HG03280 (cell line): Measurements from ENCODE around the gene HILPDA.
"Not testable (repeated sequence)": the region's sequence is repeated elsewhere in the genome, so short reads cannot be mapped to it uniquely, and the experiment has no call there.

ENCODE experiments used
- ATAC-seq: cut with Tn5 transposase; IDR thresholded peaks from one replicate; pipeline ENCODE4 v1.9.1; 2021; ENCODE audit warnings: mild to moderate bottlenecking, moderate library complexity; ENCODE audit not compliant: unreplicated experiment

HILPDA gene

DNA sequence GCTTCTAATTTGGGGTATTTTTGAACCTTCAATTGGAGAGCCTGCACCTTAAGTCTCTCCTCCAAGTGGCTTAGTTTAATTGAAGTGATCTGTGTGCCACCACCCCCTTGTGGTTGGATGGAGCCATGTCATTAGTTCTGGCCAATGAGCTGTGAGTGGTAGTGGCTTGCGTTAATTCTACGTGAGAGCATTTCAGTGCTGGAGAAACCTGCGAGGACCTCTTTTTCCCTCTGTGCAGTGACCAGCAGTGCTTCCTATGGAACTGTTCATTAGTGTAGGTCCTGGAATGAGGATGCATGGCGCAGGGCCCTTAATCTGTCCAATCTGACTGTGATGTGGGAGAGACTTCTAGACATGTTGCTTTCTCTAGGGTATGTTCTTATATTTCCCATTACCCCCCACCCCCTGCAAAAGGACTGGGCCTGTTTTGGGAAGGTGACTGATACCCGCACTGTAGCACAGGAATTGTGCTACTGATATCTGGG is 3.8 kb downstream of the HILPDA start:
- peak; percentile 44 for ATAC-seq

DNA sequence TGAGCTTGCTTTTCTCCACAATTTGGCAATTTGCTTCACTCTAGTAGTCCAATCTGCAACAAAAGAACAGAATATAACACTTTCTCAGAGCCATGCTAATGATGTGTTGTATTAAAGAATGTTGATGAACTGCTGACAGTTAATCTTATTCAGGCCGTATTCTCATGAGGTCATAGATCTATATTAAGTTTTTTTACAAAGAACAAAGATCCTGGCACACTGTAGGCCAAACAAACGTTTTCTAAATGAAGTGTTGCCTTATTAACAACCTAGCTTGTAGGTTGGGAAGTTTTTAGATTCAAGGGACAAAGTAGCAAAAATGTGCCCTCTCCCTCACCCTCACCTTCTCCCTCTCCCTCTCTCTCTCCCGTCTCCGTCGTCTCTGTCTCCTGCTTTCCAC is 6.8 kb downstream of the HILPDA start:
- no peak for ATAC-seq

DNA sequence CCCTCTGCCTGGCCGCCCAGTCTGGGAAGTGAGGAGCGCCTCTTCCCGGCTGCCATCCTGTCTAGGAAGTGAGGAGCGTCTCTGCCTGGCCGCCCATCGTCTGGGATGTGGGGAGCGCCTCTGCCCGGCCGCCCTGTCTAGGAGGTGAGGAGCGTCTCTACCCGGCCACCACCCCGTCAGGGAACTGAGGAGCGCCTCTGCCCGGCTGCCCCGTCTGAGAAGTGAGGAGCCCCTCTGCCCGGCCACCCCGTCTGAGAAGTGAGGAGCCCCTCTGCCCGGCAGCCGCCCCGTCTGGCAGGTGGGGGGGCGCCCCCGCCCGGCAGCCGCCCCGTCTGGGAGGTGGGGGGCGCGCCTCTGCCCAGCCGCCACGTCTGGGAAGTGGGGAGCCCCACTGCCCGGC is 7.7 kb downstream of the HILPDA start:
- not testable (repeated sequence) for ATAC-seq

DNA sequence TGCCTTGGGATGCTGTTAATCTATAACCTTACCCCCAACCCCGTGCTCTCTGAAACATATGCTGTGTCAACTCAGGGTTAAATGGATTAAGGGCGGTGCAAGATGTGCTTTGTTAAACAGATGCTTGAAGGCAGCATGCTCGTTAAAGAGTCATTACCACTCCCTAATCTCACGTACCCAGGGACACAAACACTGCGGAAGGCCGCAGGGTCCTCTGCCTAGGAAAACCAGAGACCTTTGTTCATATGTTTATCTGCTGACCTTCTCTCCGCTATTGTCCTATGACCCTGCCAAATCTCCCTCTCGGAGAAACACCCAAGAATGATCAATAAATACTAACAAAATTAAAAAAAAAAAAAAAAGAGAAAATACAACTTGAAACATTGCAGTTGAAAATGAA is 8.3 kb downstream of the HILPDA start:
- not testable (repeated sequence) for ATAC-seq

DNA sequence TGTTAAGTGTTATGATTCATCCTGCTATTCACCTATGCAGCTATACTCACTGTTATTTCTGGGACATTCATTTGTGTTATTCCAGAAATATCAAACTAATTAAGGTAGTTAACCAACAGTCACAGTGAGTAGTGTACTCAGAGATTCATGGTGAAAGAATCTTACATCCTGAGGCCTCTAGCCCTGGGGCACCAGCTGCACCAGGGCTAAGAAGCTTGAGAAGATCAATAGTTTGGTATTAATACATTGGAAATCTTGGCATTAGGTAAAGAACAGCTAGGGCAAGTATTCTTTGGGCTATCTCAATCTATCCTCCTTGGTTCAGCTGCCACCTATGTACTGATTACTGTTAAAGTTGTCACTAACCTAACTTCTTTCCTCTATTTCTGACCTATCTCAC is 11.2 kb downstream of the HILPDA start:
- not testable (repeated sequence) for ATAC-seq

DNA sequence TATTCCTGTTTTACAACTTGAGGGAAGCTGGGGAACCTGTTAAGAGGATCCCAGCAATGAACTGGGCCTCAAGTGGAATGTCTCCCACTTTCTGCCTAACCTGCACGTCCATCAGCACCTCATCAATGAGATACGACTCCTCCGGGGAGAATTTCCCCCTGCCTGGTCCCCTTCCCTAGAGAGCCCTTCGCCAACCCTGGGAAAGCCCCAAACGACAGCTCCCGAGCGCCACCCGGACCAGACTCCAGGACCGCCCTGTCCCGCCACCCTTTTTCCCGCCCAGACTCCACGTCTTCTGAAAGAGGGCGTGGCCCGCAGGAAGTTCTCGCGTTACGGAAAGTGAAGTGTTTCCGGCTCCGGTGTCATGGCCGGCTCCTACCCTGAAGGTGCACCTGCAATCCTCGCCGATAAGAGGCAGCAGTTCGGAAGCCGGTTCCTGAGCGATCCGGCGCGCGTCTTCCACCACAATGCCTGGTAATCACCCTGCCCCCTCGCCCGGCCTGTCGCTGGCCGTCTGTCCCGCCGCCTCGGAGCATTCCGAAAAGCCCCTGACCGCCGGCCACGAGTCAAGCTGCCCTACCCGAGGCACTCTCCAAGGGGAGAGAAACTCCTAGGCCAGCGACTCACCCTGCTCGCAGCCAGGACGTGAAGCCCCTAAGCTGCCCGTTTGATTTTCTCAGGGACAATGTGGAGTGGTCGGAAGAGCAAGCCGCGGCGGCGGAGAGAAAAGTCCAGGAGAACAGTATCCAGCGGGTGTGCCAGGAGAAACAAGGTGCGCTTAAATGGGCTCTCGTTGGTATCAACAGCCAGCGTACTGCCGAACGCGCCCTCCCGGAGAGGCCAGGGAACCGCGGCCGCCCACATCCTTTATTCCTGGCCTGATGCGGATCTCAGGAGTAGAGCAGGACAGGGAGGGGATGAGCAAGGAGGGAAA is 21.0 kb downstream of the HILPDA start, which contains the start of gene METTL2B:
METTL2B (plus strand) TSS at position 347 of the 934 bp plus-strand sequence; CDS start at position 365, 18 bp downstream.
- ATAC-seq = peak; percentile 95

DNA sequence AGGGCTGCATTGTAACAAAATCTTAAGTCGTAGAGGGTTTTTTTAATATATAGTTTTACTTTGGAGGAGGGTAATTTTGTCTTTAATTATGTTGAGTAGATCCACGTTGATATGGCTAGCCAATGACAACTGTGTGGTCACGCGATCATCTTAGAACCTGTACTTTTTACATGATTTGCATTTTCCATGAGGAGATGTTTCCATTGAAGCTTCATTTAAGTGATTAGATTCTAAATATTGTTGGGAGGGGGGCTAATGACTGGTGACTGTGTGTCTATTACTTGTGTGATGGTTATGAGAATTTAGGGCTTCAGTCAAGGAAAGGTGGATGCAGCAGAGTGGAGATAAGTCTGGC is 21.6 kb downstream of the HILPDA start:
- ATAC-seq = not testable (repeated sequence)

DNA sequence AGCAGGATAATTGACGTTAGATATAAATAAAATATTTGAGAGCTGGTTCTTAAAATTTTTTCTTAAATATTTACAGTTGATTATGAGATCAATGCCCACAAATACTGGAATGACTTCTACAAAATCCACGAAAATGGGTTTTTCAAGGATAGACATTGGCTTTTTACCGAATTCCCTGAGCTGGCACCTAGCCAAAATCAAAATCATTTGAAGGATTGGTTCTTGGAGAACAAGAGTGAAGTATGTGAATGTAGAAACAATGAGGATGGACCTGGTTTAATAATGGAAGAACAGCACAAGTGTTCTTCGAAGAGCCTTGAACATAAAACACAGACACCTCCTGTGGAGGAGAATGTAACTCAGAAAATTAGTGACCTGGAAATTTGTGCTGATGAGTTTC is 23.4 kb downstream of the HILPDA start:
- ATAC-seq = not testable (repeated sequence)

DNA sequence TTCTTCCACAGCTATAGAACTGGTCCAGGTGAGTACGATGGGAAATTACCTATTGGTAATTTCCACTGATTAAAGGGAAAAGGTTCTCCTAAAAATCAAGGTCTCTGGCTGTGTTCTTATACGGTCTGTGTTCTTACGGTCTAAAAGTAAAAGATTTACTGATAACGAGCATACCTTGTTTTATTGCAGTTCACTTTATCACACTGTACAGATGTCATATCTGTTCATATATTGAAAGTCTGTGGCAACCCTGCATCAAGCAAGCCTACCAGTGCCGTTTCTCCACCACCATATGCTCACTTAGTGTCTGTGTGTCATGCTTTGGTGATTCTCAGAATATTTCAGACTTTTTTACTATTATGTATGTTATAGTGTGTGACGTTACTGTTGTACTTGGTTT is 32.5 kb downstream of the HILPDA start:
- ATAC-seq = not testable (repeated sequence)

DNA sequence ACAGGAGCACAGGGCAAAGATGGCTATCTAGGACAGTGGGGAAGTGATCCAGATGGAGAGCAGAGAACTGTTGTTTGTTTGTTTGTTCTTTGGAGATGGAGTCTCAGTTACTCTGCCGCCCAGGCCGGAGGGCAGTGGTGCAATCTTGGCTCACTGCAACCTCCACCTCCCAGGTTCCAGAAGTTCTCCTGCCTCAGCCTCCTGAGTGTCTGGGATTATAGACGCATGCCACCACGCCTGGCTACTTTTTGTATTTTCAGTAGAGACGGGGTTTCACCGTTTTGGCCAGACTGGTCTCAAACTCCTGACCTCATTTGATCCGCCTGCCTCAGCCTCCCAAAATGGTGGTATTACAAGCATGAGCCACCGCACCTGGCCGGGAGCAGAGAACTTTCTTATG is 41.7 kb downstream of the HILPDA start:
- ATAC-seq = no peak

DNA sequence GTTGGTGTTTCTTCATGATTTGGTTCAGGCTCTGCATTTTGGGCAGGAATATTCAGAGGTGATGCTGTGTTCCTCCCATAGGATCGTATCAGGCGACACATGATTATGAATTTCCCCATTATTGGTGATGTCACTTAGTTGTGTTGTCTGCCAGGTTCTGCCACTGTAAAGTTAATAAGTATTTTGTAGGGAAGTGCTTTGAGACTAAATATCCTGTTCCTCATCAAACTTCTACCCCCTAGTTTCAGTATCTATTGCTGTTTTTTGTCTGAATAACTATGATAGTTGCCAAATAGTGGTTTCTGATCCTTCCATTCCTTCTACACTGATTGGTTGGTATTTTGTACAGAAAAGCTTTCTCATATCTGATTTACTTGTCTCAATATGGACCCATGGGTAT is 49.7 kb downstream of the HILPDA start:
- ATAC-seq = not testable (repeated sequence)

DNA sequence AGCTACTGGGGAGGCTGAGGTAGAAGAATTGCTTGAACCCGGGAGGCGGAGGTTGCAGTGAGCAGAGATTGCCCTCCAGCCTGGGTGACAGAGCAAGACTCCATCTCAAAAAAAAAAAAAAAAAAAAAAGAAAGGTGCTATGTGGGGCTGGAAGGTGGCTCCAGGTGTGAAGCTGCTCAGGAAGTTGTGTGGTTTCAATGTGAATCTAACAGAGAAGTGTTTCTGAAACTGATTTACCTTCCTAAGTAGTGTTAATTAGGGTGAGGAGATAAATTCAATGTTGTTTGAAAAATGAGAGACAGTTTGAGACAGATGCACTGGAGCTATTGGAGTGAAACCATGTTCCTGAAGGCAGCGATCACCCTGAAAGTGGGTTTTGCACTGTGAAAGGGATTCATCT is 51.1 kb downstream of the HILPDA start:
- not testable (repeated sequence) for ATAC-seq

DNA sequence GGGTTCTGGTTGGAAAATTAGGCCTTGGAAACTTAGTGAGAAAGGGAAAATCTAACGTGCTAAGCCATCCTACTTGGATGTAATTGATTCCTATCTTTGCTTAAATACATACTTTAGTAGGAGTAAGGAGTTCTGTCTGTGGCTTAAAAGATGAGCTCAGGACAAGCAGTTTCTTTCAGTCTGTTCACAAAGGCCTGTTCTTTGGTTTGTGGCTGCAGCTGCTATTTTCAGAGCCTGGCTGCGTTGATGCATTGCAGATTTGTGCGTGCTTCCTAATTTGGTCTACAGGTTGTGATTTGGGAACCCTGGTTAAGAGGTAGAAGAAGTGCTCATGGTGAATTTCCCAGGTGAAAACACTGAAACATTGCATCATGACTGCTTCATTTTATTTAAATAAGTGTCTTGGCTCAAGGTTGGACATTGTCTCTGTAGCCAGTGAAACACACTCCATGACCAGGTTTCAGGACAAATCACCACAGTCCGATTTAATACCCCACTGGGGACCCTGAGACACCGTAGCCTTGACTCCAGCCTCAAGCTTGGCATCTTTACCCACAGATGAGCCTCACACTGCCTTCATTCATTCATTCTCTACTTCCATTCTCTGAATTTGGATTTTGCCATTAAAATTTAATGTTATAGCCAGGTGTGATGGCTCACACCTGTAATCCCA is 51.8 kb downstream of the HILPDA start:
- ATAC-seq = not testable (repeated sequence)
